ENCODE measurements around the gene KCNMB2. TPM values are rescaled to one million over a fixed set of nuclear protein-coding genes. Genes with fewer than 3 reads are reported as not detected.

The KCNMB2 gene
- total RNA-seq, 6 experiments from 2014 or later = not detected

GRCh38 chr3:178690571-178690970 lies 154.3 kb downstream of the KCNMB2 start:
- H3K27ac ChIP-seq = no peak overlapping the region
- no peak for TF ChIP-seq CTCF (IDR thresholded peaks at IDR 0.05)
- no peak for TF ChIP-seq POLR2A (IDR thresholded peaks at IDR 0.05)
- H3K27me3 ChIP-seq = no peaks in the 10 kb centered on the region
- intact Hi-C loops (cut with DNase I) = no loop called here
- WGBS (ENCODE audit: insufficient coverage, low coverage, low lambda C conversion rate, missing lambda C conversion rate) = 45% methylated on average over 2 of the region's 2 CpGs
- ATAC-seq (no peak), DNase-seq (no peak)
- no peaks in the 10 kb centered on the region for H3K4me1 ChIP-seq
- H3K9me3 ChIP-seq = no peaks in the 10 kb centered on the region
- no peak overlapping the region for H3K4me3 ChIP-seq
- H3K36me3 ChIP-seq = no peaks in the 10 kb centered on the region

- ATAC-seq = no peak
- Histone ChIP-seq H3K36me3 (no peaks in the 10 kb centered on the region), H3K4me3 (no peak overlapping the region), H3K27me3 (no peaks in the 10 kb centered on the region), H3K27ac (no peak overlapping the region), H3K9me3 (no peaks in the 10 kb centered on the region), H3K4me1 (no peaks in the 10 kb centered on the region)
- WGBS (ENCODE audit: insufficient coverage, low coverage, low lambda C conversion rate, missing lambda C conversion rate) = 70% methylated on average over 2 of the region's 4 CpGs
- TF ChIP-seq POLR2A (IDR thresholded peaks at IDR 0.05) = no peak
- TF ChIP-seq CTCF (IDR thresholded peaks at IDR 0.05) = no peak
- no peak for DNase-seq
- intact Hi-C loops (cut with DNase I) = no loop called here
These were observed 163.1 kb downstream of the KCNMB2 start for GRCh38 chr3:178699364-178699763.

GRCh38 chr3:178699810-178700209 lies 163.6 kb downstream of the KCNMB2 start:
- no peak for ATAC-seq
- Histone ChIP-seq H3K4me3 (no peak overlapping the region), H3K9me3 (no peaks in the 10 kb centered on the region), H3K36me3 (no peaks in the 10 kb centered on the region), H3K27ac (no peak overlapping the region), H3K27me3 (no peaks in the 10 kb centered on the region), H3K4me1 (no peaks in the 10 kb centered on the region)
- intact Hi-C loops (cut with DNase I) = no loop called here
- TF ChIP-seq POLR2A (IDR thresholded peaks at IDR 0.05) (no peak), CTCF (IDR thresholded peaks at IDR 0.05) (no peak)
- no CpG with 5 or more reads among the region's 3 CpGs for WGBS (ENCODE audit: insufficient coverage, low coverage, low lambda C conversion rate, missing lambda C conversion rate)
- DNase-seq = no peak

- Histone ChIP-seq H3K4me3 (no peak overlapping the region), H3K27ac (no peak overlapping the region), H3K9me3 (no peaks in the 10 kb centered on the region), H3K4me1 (no peaks in the 10 kb centered on the region), H3K36me3 (no peaks in the 10 kb centered on the region), H3K27me3 (no peaks in the 10 kb centered on the region)
- intact Hi-C loops (cut with DNase I) = no loop called here
- DNase-seq = no peak
- ATAC-seq = no peak
- WGBS (ENCODE audit: insufficient coverage, low coverage, low lambda C conversion rate, missing lambda C conversion rate) = 14% methylated on average over 1 of the region's 1 CpG
- TF ChIP-seq CTCF (IDR thresholded peaks at IDR 0.05) (no peak), POLR2A (IDR thresholded peaks at IDR 0.05) (no peak)
These were observed 167.2 kb downstream of the KCNMB2 start for GRCh38 chr3:178703268-178703975.

Measured in right lobe of liver (tissue), 6 donors.